ENCODE results near the gene KLHDC4.
A peak's percentile ranks its signal among the peaks of the same experiment; 100 is the strongest.
"Not testable (repeated sequence)": the region's sequence is repeated elsewhere in the genome, so short reads cannot be mapped to it uniquely, and the experiment has no call there.

Gene KLHDC4

DNA sequence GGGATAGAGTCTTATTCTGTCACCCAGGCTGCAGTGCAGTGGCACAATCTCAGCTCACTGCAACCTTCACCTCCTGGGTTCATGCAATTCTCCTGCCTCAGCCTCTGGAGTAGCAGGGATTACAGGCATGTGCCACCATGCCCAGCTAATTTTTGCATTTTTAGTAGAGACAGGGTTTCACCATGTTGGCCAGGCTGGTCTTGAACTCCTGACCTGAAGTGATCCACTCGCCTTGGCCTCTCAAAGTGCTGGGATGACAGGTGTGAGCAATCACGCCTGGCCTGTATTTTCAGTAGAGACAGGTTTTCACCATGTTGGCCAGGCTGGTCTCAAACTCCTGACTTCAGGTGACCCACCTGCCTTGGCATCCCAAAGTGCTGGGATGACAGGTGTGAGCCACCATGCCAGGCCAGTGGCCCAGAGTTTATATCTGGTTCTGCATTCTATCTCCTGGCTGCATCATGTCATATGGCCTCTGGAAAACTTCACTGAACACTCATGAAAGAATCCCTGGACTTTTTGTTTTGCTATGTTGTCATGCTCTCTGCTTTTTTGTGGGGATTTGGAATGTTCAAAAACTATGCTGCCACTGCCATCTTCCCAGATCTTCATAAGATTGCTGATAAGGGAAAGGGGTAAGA is 21.8 kb upstream of the KLHDC4 start:
- DNase-seq: not testable (repeated sequence)

GRCh38 chr16:87784812-87785211 is 19.0 kb upstream of the KLHDC4 start:
- DNase-seq: no peak

- no peak for DNase-seq
Observed at GRCh38 chr16:87782033-87782432, 16.2 kb upstream of the KLHDC4 start.

DNA sequence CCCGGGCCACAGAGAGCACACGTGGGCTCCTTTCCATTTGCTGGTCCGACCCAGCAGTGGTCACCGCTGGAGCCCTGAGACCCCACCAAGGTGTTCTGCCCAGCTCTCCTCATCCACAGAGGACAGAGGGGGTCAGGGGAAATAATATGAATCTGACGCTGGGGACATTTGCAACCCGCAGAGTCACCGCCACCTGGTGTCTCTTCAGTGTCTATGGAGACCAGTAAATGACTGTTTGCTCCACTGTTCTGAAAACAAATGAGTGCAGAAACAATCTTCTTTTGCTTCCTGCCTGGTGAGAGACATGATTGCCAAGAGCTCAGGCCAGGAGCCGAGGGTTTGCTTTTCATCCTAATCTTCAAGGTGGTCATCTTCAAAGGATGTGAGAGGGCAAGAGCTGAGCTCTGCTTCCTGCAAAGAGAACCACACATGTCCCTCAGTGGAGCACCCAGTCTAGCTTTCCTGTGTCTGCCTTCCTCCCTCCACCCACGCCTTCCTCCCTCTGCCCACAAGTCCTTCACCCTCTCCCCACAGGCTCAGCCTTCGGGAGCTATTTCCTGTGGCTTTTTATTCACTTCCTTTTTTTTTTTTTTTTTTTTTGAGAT is 14.7 kb upstream of the KLHDC4 start:
- DNase-seq: no peak

GRCh38 chr16:87778830-87779579 is 13.2 kb upstream of the KLHDC4 start:
- DNase-seq: peak in 1 of 2 experiments; percentile 82

DNA sequence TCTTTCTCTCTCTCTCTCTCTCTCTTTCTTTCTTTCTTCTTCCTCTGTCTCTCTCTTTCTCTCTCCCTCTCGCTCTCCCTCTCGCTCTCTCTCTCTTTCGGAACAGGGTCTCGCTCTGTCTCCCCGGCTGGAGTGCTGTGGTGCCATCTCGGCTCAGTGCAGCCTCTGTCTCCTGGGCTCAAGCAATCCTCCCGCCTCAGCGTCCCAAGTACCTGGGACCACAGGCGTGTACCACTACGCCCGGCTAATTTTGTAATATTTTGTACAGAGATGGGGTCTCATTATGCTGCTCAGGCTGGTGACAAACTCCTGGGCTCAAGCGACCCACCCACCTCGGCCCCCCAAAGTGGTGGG is 12.7 kb upstream of the KLHDC4 start:
- no peak for DNase-seq

DNA sequence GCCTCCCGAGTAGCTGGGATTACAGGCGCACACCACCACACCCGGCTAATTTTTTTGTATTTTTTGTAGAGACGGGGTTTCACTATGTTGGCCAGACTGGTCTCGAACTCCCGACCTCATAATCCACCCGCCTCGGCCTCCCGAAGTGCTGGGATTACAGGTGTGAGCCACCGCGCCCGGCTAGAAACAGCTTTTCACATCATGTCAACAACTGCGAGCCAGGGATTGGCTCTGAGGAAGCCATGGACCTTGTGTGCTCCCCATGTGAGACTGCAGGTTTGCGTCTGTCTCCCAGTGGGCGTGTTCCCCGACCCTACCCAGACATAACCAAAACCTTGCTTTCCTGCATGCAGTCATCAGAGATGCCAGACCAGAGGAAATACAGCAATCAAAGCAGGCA is 8.1 kb upstream of the KLHDC4 start:
- DNase-seq: not testable (repeated sequence)

GRCh38 chr16:87767456-87767855 is 1.7 kb upstream of the KLHDC4 start:
- not testable (repeated sequence) for DNase-seq

GRCh38 chr16:87766485-87766797 is 655 bp upstream of the KLHDC4 start:
- DNase-seq: no peak

DNA sequence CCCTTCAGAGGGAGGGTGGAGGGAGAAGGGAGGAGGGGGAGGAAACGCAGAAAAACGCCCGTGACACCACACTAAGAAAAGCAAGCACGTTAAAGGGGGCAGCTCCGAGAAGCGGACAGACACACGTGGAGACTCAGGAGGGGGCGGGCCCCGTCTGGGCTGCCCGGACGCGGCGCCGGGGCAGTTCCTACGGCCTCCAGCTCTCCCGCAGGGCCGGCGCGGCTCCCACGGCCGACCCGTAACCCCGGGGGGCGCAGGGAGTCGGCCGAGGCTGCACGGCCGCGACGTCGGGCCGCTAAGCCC is 362 bp downstream of the KLHDC4 start:
- no peak for DNase-seq

- DNase-seq: no peak
Observed at GRCh38 chr16:87764600-87765472, 950 bp downstream of the KLHDC4 start.

GRCh38 chr16:87762620-87763019 is 3.2 kb downstream of the KLHDC4 start:
- DNase-seq: no peak

- DNase-seq: no peak
Observed at GRCh38 chr16:87762071-87762571, 3.7 kb downstream of the KLHDC4 start.

DNA sequence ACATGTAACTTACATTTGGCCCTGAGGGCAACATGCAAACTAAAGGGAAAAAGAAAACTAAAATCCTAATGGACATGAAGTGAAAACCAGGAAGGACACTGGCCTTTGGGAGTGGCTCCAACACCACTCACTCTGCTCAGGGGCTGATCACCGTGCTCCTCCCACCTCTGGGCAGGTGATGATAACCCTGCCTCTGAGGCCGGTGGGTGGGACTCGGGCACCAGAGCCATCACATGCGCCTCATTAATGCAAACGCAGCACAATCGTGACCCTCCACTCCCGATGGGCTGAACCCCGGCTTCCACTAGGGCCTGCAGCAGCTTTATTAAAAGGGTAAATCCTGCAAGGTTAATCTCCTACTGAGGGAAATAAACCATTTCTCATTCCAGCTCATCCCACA is 4.7 kb downstream of the KLHDC4 start:
- no peak for DNase-seq

DNA sequence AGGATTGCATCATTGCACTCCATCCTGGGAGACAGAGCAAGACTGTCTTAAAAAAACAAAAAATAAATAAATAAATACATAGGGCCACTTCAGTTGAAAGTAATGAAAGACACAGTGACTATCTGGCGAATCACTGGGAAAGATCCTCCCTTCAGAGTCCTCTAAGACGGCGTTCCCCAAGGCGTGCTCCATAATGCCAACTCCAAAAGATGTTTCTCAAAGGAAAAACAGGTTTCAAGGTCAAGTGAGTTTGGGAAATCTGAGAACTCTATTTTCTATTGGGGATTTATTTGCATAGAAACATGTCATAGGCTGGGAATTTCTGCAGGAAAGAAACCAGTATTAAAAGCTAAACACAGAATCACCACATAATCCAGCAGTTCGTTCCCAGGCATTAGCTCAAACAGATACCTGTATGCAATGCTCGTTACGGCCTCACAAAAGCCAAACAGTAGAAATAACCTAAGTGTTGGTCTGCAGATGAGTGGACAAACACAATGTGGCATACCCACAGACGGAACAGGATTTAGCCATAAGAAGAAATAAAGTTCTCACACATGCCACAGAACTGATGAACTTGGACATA is 7.9 kb downstream of the KLHDC4 start:
- DNase-seq: no peak

- DNase-seq: no peak
Observed at GRCh38 chr16:87754535-87754934, 11.3 kb downstream of the KLHDC4 start.

DNA sequence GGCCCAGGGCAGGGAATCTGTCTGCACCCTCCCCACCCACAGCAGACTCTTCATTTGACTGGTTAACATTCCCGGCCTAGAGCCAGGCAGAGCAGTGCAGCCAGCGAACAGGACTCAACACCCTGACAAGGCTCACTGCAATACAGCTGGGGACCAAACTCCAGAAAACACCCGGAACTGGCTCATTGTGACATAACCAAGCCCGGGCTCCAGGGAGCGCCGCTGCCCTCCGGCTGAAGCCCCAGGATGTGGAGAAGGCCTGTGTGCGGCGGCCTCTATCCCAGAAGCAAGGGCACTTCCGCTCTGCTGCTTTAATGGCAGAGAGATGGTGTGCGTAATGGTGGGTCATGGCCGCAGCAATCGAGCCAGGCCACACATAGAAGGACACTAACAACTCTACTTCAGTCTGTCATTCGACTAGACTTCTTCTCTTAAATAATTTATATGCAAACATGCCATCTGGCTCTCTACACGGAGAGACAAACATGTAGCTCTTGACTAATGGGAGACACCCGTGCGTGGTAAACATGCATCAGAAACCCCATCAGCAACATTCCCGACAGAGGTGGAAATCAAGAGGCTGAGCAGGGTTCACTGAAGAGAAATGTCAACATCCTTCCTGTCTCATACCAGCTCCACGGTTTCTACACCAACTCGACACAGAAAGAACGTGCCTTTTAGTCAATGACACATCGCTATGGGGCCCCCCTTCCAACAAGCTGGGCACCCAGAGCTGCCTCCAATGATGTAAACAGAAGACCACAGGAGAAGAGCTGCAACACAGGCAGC is 18.0 kb downstream of the KLHDC4 start:
- no peak for DNase-seq

DNA sequence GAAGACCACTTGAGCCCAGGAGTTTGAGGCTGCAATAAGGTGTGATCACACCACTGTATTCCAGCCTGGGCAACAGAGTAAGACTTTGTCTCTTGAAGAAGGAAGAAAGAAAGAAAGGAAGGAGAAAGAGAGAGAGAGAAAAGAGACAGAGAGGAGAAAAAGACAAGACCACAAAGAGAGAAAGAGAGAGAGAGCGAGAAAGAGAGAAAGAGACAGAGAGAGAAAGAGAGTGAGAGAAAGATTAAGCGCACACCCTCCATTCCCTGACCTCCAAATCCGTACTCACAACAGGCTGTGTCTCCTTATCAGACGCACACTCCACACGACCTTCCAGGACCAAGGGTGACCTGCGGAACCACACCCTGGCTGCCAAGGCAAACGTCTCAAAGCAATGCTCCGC is 19.6 kb downstream of the KLHDC4 start:
- DNase-seq: no peak

DNA sequence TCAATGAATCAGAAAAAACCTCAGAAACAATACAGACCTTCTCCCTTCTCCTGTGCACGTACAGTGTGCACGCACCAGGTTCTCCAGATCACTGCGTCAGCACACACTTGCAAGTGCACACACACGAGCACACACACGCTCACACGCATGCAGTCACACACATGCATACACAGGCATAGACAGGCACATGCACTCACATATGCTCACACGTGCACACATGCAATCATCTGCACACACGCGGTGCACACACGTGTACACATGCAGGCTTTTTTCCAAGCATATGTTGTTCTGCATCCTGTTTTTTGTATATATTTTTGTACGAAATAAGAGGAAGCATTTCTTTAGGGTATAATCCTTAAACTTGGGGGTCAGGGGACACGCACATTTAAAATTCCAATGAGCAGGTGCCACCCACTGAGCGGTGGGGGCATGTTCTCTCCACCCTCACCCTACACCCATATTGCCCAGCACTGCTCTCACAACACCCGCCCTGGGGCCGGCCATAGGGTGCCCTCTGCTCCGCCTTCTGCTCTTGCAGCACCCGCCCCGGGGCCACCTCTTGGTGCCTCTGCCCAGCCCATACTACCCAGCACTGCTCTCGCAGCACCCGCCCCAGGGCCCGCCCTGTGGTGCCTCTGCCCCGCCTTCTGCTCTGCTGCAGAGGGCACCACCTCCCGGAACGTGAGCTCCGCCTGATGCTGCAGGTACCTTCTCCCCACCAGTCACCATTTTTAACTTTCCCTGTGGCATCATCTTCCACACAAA is 20.9 kb downstream of the KLHDC4 start:
- no peak for DNase-seq

DNA sequence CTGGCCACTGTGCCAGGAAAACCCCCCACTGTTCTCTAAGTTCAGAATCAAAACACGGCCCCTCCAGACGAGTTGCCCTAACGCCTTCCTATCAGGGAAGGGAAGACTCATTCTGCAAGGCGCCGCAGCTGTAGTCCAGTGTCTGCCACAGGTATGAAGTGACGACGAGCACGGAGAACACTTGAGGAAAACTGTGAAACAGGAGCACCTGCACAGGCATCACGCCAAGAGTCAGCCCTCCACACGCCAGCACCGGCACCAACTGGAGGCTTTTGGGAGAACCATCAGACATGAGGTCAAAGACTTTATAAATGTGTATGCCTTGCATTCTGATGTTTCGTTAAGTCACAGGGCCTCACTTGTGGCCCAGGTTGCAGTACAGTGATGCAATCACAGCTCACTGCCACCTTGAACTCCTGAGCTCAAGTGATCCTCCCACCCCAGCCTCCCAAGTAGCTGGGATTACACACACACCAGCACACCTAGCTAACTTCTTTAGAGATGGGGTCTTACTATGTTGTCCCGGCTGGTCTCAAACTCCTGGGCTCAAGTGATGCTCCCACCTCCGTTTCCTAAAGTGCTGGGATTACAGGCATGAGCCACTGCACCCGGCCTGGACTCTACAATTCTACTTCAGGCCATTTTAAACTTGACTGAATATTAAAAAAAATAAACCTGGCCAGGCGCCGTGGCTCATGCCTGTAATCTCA is 22.9 kb downstream of the KLHDC4 start:
- DNase-seq: no peak
